22Rv1 (cell line): Measurements from ENCODE around the gene TFRC.

ENCODE experiments used
- H3K27ac ChIP-seq: fragments of 450-650 bp; 2 replicates; pipeline ENCODE4 v1.5.1; 2017
- CTCF ChIP-seq: fragments of 450-650 bp; IDR thresholded peaks from 2 replicates; pipeline ENCODE4 v1.5.1; 2017; ENCODE audit warnings: mild to moderate bottlenecking
- ZFX ChIP-seq: fragments of 450-650 bp; IDR thresholded peaks from 2 replicates; pipeline ENCODE4 v1.6.1; 2017; ENCODE audit warnings: antibody characterized with exemption, borderline replicate concordance

The TFRC gene

DNA sequence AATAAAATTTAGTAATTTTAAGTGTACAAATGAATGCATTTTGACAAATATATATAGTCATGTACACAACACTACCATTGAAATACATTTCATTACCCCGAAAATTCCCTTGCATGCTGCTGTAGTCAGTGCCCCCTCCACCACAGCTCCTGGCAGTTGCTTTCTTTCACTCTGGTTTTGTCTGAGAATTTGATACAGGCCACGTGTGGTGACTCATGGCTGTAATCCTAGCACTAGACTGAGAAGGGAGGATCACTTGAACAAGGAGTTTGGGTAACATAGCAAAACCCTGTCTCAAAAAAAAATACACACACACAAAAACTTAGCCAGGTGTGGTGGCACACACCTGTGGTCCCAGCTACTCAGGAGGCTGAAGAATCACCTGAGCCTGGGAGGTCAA lies 65.4 kb downstream of the TFRC start:
- no peak overlapping the region for H3K27ac ChIP-seq
- TF ChIP-seq CTCF (no peak), ZFX (no peak)

GRCh38 chr3:196016059-196016458 lies 65.8 kb downstream of the TFRC start:
- no peak overlapping the region for H3K27ac ChIP-seq
- TF ChIP-seq ZFX (no peak), CTCF (no peak)

DNA sequence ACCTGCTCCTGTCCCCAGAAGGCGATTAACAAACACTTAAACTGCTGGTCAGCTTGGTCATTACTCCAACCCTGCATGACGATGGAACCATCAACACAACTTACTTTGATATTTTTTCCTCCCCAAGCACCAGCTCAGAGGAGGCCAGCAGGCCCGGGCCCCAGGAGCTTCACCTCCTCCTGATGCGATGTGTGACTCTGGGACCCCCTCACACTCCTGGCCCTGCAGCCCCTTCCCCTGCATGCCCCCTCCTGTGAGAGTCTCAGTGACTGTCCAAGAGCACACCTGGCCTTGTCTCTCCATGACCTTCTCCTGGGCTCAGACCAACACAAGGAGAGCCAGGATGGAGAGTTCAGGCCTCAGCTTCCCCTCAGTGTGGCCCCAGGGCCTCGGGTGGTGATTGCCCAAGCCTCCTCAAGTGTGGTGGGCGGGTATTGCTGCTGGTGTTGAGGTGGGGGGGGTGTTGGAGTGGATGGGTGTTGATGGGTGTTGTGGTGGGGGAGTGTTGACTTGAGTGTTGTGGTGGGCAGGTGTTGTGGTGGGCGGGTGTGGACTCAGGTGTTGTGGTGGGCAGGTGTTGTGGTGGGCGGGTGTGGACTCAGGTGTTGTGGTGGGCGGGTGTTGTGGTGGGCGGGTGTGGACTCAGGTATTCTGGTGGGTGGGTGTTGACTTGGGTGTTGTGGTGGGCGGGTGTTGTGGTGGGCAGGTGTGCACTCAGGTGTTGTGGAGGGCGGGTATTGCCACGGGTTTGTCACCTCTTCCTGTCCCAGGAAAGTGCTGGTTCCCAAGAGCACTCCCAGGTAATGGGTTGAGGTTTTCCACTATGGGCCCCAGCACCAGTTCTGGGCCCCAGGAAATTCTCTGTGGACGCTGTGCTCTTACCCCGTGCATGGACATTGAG lies 68.1 kb downstream of the TFRC start:
- H3K27ac ChIP-seq = no peak overlapping the region
- TF ChIP-seq ZFX (no peak), CTCF (no peak)

GRCh38 chr3:196012941-196013476 lies 68.9 kb downstream of the TFRC start:
- TF ChIP-seq CTCF = no peak
- no peak for TF ChIP-seq ZFX
- H3K27ac ChIP-seq = no peak overlapping the region

GRCh38 chr3:196012481-196012880 lies 69.4 kb downstream of the TFRC start:
- no peak overlapping the region for H3K27ac ChIP-seq
- TF ChIP-seq ZFX (no peak), CTCF (no peak)

DNA sequence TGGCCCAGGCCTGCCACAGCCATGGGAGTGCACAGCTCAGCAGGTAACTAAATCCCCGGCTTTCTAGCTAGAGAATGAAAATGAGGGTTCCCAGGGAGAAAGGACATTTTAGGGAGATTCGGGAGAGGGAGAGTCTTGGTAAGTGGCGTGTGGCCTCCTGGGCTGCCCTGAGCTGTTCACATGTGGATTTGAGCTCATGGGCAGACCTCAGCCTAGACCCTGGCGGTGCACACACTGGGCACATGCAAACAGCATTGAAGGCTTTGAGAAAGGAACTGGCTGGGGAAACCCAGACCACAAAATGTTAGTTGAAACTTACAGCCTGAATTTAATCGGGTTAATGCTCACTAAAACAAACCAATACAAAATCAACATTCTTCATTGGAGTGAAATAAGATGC lies 72.4 kb downstream of the TFRC start:
- TF ChIP-seq ZFX (no peak), CTCF (no peak)

GRCh38 chr3:196008929-196009328 lies 73.0 kb downstream of the TFRC start:
- H3K27ac ChIP-seq = no peak overlapping the region
- TF ChIP-seq ZFX = no peak
- TF ChIP-seq CTCF = no peak

More for the DNA sequence above, 72.4 kb downstream of the TFRC start:
- H3K27ac ChIP-seq = no peak overlapping the region
